MM.1S (cell line): Measurements from ENCODE around the gene ZBTB7C.

Experiments used
- DNase-seq: peaks from one replicate; pipeline ENCODE4 v3.0.0-alpha.2; 2015
- H2AFZ ChIP-seq: fragments of 300-600 bp; sonication (generic); 2 replicates; pipeline ENCODE4 v1.6.0; 2016; ENCODE audit warnings: antibody characterized with exemption, low read length
- H3F3A ChIP-seq: fragments of 300-600 bp; sonication (generic); 2 replicates; pipeline ENCODE4 v1.6.1; 2016; ENCODE audit warnings: mild to moderate bottlenecking, antibody characterized with exemption, low read length, moderate library complexity, mixed read lengths; ENCODE audit not compliant: insufficient read depth
- H3K27ac ChIP-seq: fragments of 300-600 bp; sonication (generic); 2 replicates; pipeline ENCODE4 v1.5.1; 2016; ENCODE audit warnings: mild to moderate bottlenecking, low read length
- H3K27me3 ChIP-seq: fragments of 300-600 bp; sonication (generic); replicated peaks from 2 replicates; pipeline ENCODE4 v1.6.0; 2016; ENCODE audit warnings: low read length; ENCODE audit not compliant: insufficient read depth
- H3K36me3 ChIP-seq: fragments of 300-600 bp; sonication (generic); replicated peaks from 2 replicates; pipeline ENCODE4 v1.6.1; 2016; ENCODE audit warnings: mild to moderate bottlenecking, low read length, mixed read lengths; ENCODE audit not compliant: insufficient read depth
- H3K4me1 ChIP-seq: fragments of 300-600 bp; sonication (generic); 2 replicates; pipeline ENCODE4 v1.6.1; 2016; ENCODE audit warnings: low read length, mixed read lengths
- H3K4me2 ChIP-seq: fragments of 300-600 bp; sonication (generic); 2 replicates; pipeline ENCODE4 v1.6.0; 2016; ENCODE audit warnings: low read depth, low read length
- H3K4me3 ChIP-seq: fragments of 300-600 bp; sonication (generic); 2 replicates; pipeline ENCODE4 v1.5.1; 2016; ENCODE audit warnings: low read length, mixed read lengths
- H3K79me2 ChIP-seq: fragments of 300-600 bp; sonication (generic); 2 replicates; pipeline ENCODE4 v1.6.1; 2016; ENCODE audit warnings: mixed run types, low read length, mixed read lengths
- H3K9ac ChIP-seq: fragments of 300-600 bp; sonication (generic); 2 replicates; pipeline ENCODE4 v1.6.1; 2016; ENCODE audit warnings: low read length, mixed read lengths
- H3K9me2 ChIP-seq: fragments of 300-600 bp; sonication (generic); replicated peaks from 2 replicates; pipeline ENCODE4 v1.6.1; 2016; ENCODE audit warnings: mild to moderate bottlenecking, low read length, mixed read lengths; ENCODE audit not compliant: insufficient read depth
- H3K9me3 ChIP-seq: fragments of 300-600 bp; sonication (generic); replicated peaks from 2 replicates; pipeline ENCODE4 v1.6.1; 2016; ENCODE audit warnings: mild to moderate bottlenecking, low read length, mixed read lengths; ENCODE audit not compliant: insufficient read depth
- H4K20me1 ChIP-seq: fragments of 300-600 bp; sonication (generic); 2 replicates; pipeline ENCODE4 v1.6.1; 2016; ENCODE audit warnings: mild to moderate bottlenecking, low read length, moderate library complexity, mixed read lengths; ENCODE audit not compliant: insufficient read depth
- CTCF ChIP-seq: fragments of 300-600 bp; sonication (generic); IDR thresholded peaks from 2 replicates; pipeline ENCODE4 v1.5.1; 2016; ENCODE audit warnings: antibody characterized with exemption, low read length, mixed read lengths
- EZH2 ChIP-seq: fragments of 300-600 bp; sonication (generic); optimal IDR thresholded peaks from 2 replicates; pipeline ENCODE3; 2017; ENCODE audit warnings: low read depth, mild to moderate bottlenecking, antibody characterized with exemption, low read length, mixed read lengths
- EZH2phosphoT487 ChIP-seq: fragments of 300-600 bp; sonication (generic); IDR thresholded peaks from 2 replicates; pipeline ENCODE4 v1.6.1; 2018; ENCODE audit warnings: antibody characterized with exemption, low read length

Gene ZBTB7C

GRCh38 chr18:48364146-48364545 lies 45.0 kb downstream of the ZBTB7C start:
- H3K27ac ChIP-seq, result no peak overlapping the region
- no peaks in the 10 kb centered on the region for H4K20me1 ChIP-seq
- TF ChIP-seq EZH2phosphoT487 (no peak), CTCF (no peak), EZH2 (no peak)
- no peaks in the 10 kb centered on the region for H3K36me3 ChIP-seq
- H3K9me3 ChIP-seq, result no peaks in the 10 kb centered on the region
- no peak overlapping the region for H2AFZ ChIP-seq
- no peaks in the 10 kb centered on the region for H3K27me3 ChIP-seq
- H3K4me2 ChIP-seq, result no peak overlapping the region
- no peak overlapping the region for H3K9ac ChIP-seq
- H3K4me3 ChIP-seq, result no peak overlapping the region
- no peaks in the 10 kb centered on the region for H3K9me2 ChIP-seq
- H3K79me2 ChIP-seq, result no peaks in the 10 kb centered on the region
- no peaks in the 10 kb centered on the region for H3K4me1 ChIP-seq
- no peaks in the 10 kb centered on the region for H3F3A ChIP-seq
- no peak for DNase-seq

- Histone ChIP-seq H3K4me1 (no peaks in the 10 kb centered on the region), H3K27ac (no peak overlapping the region), H3K4me2 (no peak overlapping the region), H3K36me3 (no peaks in the 10 kb centered on the region), H3K27me3 (no peaks in the 10 kb centered on the region), H3K9me3 (no peaks in the 10 kb centered on the region), H3F3A (no peaks in the 10 kb centered on the region), H3K9ac (no peak overlapping the region), H4K20me1 (no peaks in the 10 kb centered on the region), H3K79me2 (no peaks in the 10 kb centered on the region), H2AFZ (no peak overlapping the region), H3K9me2 (no peaks in the 10 kb centered on the region), H3K4me3 (no peak overlapping the region)
- no peak for TF ChIP-seq EZH2
- no peak for DNase-seq
Observed at GRCh38 chr18:48363175-48363574, 46.0 kb downstream of the ZBTB7C start.

- no peak overlapping the region for H3K4me3 ChIP-seq
- H3F3A ChIP-seq, result no peaks in the 10 kb centered on the region
- TF ChIP-seq CTCF (no peak), EZH2phosphoT487 (no peak), EZH2 (no peak)
- no peak overlapping the region for H2AFZ ChIP-seq
- H3K27ac ChIP-seq, result no peak overlapping the region
- H3K4me2 ChIP-seq, result no peak overlapping the region
- DNase-seq, result no peak
- no peaks in the 10 kb centered on the region for H3K4me1 ChIP-seq
- H3K9me2 ChIP-seq, result no peaks in the 10 kb centered on the region
- no peaks in the 10 kb centered on the region for H3K9me3 ChIP-seq
- no peaks in the 10 kb centered on the region for H3K36me3 ChIP-seq
- H3K9ac ChIP-seq, result no peak overlapping the region
- H3K27me3 ChIP-seq, result no peaks in the 10 kb centered on the region
- H3K79me2 ChIP-seq, result no peaks in the 10 kb centered on the region
- no peaks in the 10 kb centered on the region for H4K20me1 ChIP-seq
Observed at GRCh38 chr18:48361801-48362200, 47.4 kb downstream of the ZBTB7C start.

- no peak for TF ChIP-seq CTCF
- TF ChIP-seq EZH2, result no peak
- TF ChIP-seq EZH2phosphoT487, result no peak
- H3K9me3 ChIP-seq, result no peaks in the 10 kb centered on the region
- no peaks in the 10 kb centered on the region for H3F3A ChIP-seq
- DNase-seq, result no peak
- no peaks in the 10 kb centered on the region for H3K4me1 ChIP-seq
- no peak overlapping the region for H3K27ac ChIP-seq
- H3K9me2 ChIP-seq, result no peaks in the 10 kb centered on the region
- no peak overlapping the region for H3K4me2 ChIP-seq
- no peaks in the 10 kb centered on the region for H3K27me3 ChIP-seq
- H3K79me2 ChIP-seq, result no peaks in the 10 kb centered on the region
- H3K9ac ChIP-seq, result no peak overlapping the region
- no peak overlapping the region for H2AFZ ChIP-seq
- H3K4me3 ChIP-seq, result no peak overlapping the region
- H4K20me1 ChIP-seq, result no peaks in the 10 kb centered on the region
- no peaks in the 10 kb centered on the region for H3K36me3 ChIP-seq
Observed at GRCh38 chr18:48360376-48361021, 48.7 kb downstream of the ZBTB7C start.
